Naive B cell (primary cell): Measurements from ENCODE around the gene TNRC6C. TPM values are rescaled to one million over a fixed set of nuclear protein-coding genes. Genes with fewer than 3 reads are reported as not detected.
"Not testable (repeated sequence)": the region's sequence is repeated elsewhere in the genome, so short reads cannot be mapped to it uniquely, and the experiment has no call there.

Source experiments
- ATAC-seq, 2 donors: fragments of 150-1000 bp; cut with Tn5 transposase; 2 replicates each; pipeline ENCODE4 v1.10.0; 2021; ENCODE audit warnings: low read depth in 2 of 2, mild to moderate bottlenecking in 2 of 2, moderate library complexity in 2 of 2
- DNase-seq: peaks from one replicate; pipeline ENCODE4 v3.0.0; 2022
- H3K27ac Mint-ChIP-seq, 6 donors: one replicate each; pipeline ENCODE4 v1.8.0; 2020 to 2022; ENCODE audit warnings: mild to moderate bottlenecking in 6 of 6, mixed read lengths in 6 of 6, moderate library complexity in 5 of 6, inconsistent platforms in 2 of 6
- H3K27me3 Mint-ChIP-seq, 3 donors: one replicate each; pipeline ENCODE4 v1.8.0; 2021 to 2022; ENCODE audit warnings: mixed read lengths in 3 of 3, mild to moderate bottlenecking in 1 of 3
- H3K36me3 Mint-ChIP-seq, 2 donors: one replicate each; pipeline ENCODE4 v1.8.0; 2020 to 2022; ENCODE audit warnings: mixed read lengths in 2 of 2, inconsistent platforms in 1 of 2, mild to moderate bottlenecking in 1 of 2
- H3K4me1 Mint-ChIP-seq, 3 donors: one replicate each; pipeline ENCODE4 v1.8.0; 2020 to 2022; ENCODE audit warnings: mixed read lengths in 3 of 3, inconsistent platforms in 1 of 3, mild to moderate bottlenecking in 1 of 3, moderate library complexity in 1 of 3
- H3K4me3 Mint-ChIP-seq, 8 donors: one replicate each; pipeline ENCODE4 v1.8.0; 2020 to 2022; ENCODE audit warnings: mild to moderate bottlenecking in 8 of 8, mixed read lengths in 8 of 8, moderate library complexity in 8 of 8, inconsistent platforms in 2 of 8
- H3K9me3 Mint-ChIP-seq, 7 donors: one replicate each; pipeline ENCODE4 v1.8.0; 2020 to 2022; ENCODE audit warnings: mixed read lengths in 7 of 7, mild to moderate bottlenecking in 5 of 7, inconsistent platforms in 2 of 7, moderate library complexity in 1 of 7
- polyA plus RNA-seq, 6 donors: library from polyadenylated mRNA; unstranded; fragments of 300-500 nt; fragmentation: Illumina TruSeq; gene quantifications; one replicate each; pipeline ENCODE4 v1.2.3, GENCODE V29; 2021; ENCODE audit warnings: low read depth in 6 of 6

The TNRC6C gene
- polyA plus RNA-seq, 6 donors from 2014 or later: 1.2 to 5.5 (median 2.0) TPM; not detected in 1

DNA sequence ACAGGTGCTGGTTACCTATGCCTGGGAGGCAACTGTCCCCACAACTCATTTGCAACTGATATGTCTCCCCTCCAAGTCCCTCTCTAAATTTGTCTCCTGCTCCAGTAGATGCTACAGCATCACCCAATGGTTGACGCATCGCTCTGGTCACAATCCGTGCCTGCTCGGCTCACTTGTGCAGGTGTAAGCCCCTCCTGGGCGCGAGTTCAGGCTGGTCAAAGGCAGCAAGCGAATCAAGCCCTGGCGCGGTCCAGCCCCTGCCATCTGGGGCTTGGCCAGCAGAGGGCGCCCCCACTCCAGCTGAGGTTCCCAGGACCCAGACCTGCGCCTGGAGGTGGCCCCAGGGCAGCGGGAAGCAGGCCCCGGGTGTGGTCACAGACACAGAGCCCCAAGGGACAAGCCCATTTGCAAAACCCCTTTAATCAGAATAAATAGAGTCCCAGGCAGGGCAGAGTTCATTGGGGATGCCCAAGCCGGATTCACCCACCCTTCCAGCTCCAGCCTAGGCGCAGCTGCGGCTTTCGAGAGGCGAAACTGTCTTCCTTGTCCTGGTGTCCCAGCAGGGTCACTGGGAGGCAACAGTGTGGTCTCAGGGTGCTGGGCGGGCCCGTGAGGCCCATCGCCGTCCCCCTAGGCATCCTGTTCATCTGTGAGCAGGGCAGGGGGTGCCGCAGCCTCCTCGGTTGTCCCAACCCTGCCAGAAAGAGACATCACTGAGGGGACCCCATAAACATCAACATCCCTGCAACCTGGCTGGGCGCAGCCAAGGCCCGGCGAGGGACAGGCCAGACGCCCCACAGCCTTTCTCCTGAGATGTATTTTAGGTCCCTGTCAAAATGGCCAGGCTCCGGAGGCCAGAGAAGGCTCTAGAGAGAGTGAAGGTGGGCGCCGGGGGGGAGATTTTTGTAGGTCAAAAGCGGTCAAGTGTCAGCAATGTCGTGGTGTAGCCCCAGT, 154.3 kb downstream of the TNRC6C start:
- H3K4me1 Mint-ChIP-seq: peaks cover 15 to 28% (median 23%) of the 10 kb centered on the region in 3 donors
- peak overlapping the region in 3 of 8 donors; percentile 4 to 78 (median 70) for H3K4me3 Mint-ChIP-seq
- H3K27me3 Mint-ChIP-seq: no peaks in the 10 kb centered on the region
- H3K27ac Mint-ChIP-seq: peak overlapping the region in 5 of 6 donors; percentile 80 to 97 (median 96)
- ATAC-seq (peak; percentile 72 to 78), DNase-seq (peak; percentile 73)
- peaks cover 6 to 20% of the 10 kb centered on the region in 2 donors for H3K36me3 Mint-ChIP-seq
- H3K9me3 Mint-ChIP-seq: no peaks in the 10 kb centered on the region

DNA sequence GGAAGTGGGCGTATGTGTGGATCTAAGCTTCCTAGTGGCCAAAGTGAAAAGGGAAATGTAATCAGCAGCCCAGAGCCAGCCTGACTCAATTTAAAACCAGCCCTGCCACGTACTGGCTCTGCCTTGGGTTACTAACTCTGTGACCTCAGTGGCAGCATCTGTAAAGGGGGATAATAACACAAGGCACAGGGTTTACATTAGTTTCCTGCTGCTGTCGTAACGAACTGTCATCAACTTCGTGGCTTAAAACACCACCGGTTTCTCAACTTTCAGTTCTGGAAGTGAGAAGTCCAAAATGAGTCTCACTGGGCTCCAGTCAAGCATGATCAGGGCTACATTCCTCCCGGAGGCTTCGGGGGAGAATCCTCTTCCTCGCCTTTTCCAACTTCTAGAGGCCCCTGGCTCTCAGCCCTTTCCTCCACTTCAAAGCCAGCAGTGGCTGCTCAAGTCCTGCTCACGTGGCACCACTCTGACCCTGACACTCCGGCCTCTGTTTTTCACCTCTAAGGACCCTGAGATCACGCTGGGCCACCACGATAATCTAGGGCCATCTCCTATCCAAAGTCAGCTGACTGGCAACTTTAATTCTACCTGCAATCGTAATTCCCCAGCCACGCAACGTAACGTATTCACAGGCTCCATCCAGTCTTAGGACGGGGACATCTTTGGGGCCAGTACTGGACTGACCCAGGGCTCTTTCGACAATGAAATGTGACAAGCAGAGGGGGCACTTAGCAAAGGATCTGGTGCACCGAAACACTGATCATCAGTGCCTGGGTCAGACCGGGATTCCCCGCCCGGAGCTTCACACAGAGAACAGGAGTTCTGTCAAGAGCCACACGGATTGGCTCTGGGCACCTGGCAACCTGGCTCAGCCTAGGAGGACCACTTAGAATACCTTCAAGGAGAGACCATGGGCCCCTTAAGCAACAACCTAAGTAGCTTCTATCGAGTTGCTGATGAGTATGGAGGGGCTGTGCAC, 155.6 kb downstream of the TNRC6C start:
- H3K27ac Mint-ChIP-seq: peak overlapping the region in 5 of 6 donors; percentile 60 to 93 (median 82)
- peak overlapping the region in 5 of 8 donors; percentile 5 to 84 (median 65) for H3K4me3 Mint-ChIP-seq
- ATAC-seq (no peak), DNase-seq (no peak)
- no peaks in the 10 kb centered on the region for H3K9me3 Mint-ChIP-seq
- H3K27me3 Mint-ChIP-seq: no peaks in the 10 kb centered on the region
- H3K4me1 Mint-ChIP-seq: peaks cover 15 to 27% (median 23%) of the 10 kb centered on the region in 3 donors
- peaks cover 6 to 20% of the 10 kb centered on the region in 2 donors for H3K36me3 Mint-ChIP-seq

DNA sequence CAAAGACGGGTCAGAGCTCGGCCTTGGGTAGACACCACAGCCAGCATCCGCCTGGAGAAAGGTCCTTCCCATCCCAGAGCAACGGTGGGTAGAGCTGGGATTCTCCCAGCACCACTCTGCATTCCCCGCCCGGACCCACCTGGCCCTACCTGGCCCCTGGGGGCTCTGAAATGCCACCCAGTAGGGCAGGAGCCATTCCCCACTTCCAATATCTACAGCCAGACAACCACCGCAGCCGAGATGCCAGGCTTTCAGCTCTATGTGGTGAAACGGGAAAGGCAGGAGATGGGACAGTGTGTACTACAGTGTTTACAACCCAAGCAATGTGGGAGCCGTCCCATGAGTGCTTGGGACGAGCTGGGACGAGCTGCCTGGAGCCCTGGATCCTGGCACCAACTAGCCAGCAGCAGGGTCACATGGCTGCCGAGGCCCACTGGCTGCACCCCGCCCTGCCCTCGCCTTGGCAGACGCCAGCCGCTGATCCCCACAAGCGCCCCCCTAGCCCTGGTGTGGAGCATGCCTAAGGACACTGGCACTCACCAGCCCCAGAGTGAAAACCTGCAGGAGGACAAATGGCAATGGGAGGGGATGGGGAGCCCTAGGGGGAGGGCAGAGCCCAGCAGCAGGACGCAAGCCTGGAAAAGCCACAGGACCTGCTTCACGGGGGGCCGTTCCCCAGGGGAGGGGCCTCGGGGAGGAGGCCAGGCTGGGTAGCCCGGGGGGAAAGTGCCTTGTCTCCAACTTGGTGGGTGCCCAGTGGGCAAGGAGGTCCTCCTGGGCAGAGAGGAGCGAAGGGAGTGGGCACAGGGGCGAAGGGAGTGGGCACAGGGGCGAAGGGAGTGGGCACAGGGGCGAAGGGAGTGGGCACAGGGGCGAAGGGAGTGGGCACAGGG, 156.6 kb downstream of the TNRC6C start:
- Mint-ChIP-seq H3K36me3 (peaks cover 6 to 20% of the 10 kb centered on the region in 2 donors), H3K4me1 (peaks cover 15 to 25% (median 23%) of the 10 kb centered on the region in 3 donors), H3K4me3 (no peak overlapping the region), H3K27me3 (no peaks in the 10 kb centered on the region), H3K9me3 (no peaks in the 10 kb centered on the region), H3K27ac (peak overlapping the region in 3 of 6 donors; percentile 16 to 73 (median 56))
- ATAC-seq (no peak), DNase-seq (no peak)

DNA sequence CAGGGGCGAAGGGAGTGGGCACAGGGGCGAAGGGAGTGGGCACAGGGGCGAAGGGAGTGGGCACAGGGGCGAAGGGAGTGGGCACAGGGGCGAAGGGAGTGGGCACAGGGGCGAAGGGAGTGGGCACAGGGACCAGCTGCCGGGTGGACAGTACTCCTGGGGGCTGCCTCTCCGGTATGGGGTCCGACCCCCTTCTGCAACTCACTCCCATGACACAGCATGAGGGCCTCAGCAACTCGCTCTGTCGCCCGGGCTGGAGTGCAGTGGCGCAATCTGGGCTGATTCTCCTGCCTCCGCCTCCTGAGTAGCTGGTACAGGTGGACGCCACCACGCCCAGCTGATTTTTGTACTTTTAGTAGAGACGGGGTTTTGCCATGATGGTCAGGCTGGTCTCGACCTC, 157.3 kb downstream of the TNRC6C start:
- H3K9me3 Mint-ChIP-seq, H3K4me3 Mint-ChIP-seq, ATAC-seq, H3K27me3 Mint-ChIP-seq, DNase-seq: not testable (repeated sequence)
- peaks cover 12 to 30% (median 28%) of the 10 kb centered on the region in 3 donors for H3K4me1 Mint-ChIP-seq
- H3K27ac Mint-ChIP-seq: peak overlapping the region in 1 of 6 donors; percentile 19
- peaks cover 6 to 20% of the 10 kb centered on the region in 2 donors for H3K36me3 Mint-ChIP-seq

DNA sequence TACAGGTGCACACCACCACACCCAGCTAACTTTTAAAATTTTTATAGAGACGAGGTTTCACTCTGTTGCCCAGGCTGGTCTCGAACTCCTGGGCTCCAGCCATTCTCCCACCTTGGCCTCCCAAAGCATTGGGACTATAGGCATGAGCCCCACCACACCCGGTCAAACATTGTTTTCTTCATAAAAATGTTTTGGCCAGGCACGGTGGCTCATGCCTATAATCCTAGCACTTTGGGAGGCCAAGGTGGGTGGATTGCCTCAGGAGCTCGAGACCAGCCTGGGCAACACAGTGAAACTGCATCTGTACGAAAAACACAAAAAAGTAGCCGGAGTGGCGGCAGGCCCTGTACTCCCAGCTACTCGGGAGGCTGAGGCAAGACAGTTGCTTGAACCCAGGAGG, 157.9 kb downstream of the TNRC6C start:
- no peak overlapping the region for H3K4me3 Mint-ChIP-seq
- peaks cover 6 to 20% of the 10 kb centered on the region in 2 donors for H3K36me3 Mint-ChIP-seq
- H3K27me3 Mint-ChIP-seq: no peaks in the 10 kb centered on the region
- ATAC-seq (no peak), DNase-seq (no peak)
- peak overlapping the region in 1 of 6 donors; percentile 19 for H3K27ac Mint-ChIP-seq
- H3K9me3 Mint-ChIP-seq: no peaks in the 10 kb centered on the region
- peaks cover 17 to 36% (median 32%) of the 10 kb centered on the region in 3 donors for H3K4me1 Mint-ChIP-seq

DNA sequence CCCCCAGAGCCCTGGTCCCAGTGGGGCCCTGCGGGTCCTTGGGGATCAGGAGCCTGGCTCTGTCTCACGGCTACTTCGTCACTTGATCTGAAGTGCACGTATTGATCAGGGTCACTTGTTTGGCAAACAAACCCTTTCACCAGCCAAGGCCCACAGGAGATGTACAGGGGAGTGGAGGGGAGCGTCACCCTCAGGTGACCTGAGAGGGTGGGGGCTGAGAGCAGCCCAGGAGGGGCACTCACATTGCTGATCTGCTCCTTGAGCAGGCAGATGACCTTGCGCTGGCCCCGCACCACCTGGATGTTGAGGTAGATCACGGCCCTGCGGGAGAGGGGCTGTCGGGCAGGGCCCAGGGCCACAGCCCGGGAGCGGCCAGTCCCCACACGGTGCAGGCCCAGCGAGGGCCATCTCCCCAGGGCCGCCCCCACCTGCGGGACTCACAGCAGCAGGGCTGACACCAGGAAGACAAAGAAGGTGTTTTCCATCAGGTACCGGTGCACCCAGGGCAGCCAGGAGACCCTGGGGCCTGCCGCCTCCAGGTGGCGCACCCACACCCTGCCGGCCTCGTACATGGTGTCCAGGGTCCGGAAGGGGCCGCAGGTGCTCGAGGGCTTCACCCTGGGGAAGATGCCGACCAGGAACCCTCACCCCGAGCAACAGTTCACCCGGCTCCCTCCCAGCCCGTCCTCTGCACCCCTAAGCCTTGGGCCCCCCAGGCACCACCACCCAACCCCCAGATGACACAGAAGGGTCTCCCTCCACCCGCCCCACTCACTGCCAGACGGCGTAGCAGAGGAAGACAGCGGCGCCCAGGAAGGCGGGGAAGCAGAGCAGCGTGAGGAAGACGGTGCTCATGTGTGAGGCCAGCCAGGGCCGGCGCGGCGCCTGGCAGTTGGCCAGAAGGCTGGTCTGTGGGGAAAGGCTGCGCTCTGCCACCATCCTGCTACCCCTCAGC, 158.8 kb downstream of the TNRC6C start:
- Mint-ChIP-seq H3K27me3 (no peaks in the 10 kb centered on the region), H3K4me3 (no peak overlapping the region), H3K4me1 (peaks cover 24 to 44% (median 41%) of the 10 kb centered on the region in 3 donors), H3K9me3 (no peaks in the 10 kb centered on the region), H3K27ac (peak overlapping the region in 4 of 6 donors; percentile 49 to 74 (median 69)), H3K36me3 (peaks cover 6 to 18% of the 10 kb centered on the region in 2 donors)
- DNase-seq (no peak), ATAC-seq (peak; percentile 20 to 34)

DNA sequence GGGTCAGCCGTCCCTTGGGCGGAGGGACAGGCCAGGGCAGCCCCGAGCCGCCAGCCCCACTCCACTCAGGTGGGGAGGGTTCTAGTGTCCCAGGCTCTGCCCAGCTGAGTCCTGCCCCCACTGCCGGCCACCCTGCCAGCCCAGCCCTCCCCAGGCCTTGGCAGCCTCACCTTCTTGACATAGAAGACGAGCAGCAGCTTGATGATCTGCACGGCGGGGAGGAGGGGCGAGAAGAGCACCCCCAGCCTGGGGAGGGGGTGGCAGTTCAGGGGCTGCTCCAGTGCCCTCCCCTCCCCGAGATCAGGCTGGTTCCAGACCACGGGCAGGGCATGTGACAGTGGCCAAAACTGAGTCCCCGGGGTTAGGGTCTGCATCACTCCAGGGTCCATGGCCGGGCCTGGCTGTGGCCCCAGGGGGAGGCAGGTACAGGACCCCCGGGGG, 160.3 kb downstream of the TNRC6C start:
- H3K27ac Mint-ChIP-seq: no peak overlapping the region
- H3K9me3 Mint-ChIP-seq: no peaks in the 10 kb centered on the region
- no peaks in the 10 kb centered on the region for H3K27me3 Mint-ChIP-seq
- no peak overlapping the region for H3K4me3 Mint-ChIP-seq
- DNase-seq: no peak
- peaks cover 33 to 44% (median 41%) of the 10 kb centered on the region in 3 donors for H3K4me1 Mint-ChIP-seq
- H3K36me3 Mint-ChIP-seq: peaks cover 0 to 20% of the 10 kb centered on the region in 2 donors
- ATAC-seq: no peak

DNA sequence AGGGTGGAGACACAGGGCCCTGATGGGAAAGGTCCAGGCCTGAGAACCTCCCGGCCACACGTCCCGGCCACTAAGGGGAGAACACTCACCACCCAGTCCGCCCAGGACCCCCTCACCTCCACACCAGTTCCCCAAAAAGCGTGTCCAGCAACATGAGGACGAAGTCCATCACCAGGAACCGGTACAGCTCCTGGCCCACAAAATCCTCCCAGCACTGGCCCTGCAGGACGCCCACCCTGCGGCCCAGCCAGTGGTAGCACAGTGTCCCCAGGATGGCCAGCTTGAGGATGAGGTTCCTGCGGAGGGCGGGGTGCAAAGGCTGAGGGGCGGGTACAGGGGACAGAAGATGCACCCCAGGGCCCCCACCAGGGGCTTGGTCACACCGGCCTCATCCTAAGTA, 162.0 kb downstream of the TNRC6C start:
- Mint-ChIP-seq H3K4me3 (peak overlapping the region in 5 of 8 donors; percentile 40 to 98 (median 72)), H3K36me3 (peaks cover 0 to 15% of the 10 kb centered on the region in 2 donors), H3K9me3 (no peaks in the 10 kb centered on the region), H3K27ac (peak overlapping the region in 4 of 6 donors; percentile 59 to 97 (median 80)), H3K4me1 (peaks cover 37 to 50% (median 39%) of the 10 kb centered on the region in 3 donors), H3K27me3 (no peaks in the 10 kb centered on the region)
- ATAC-seq: no peak
- no peak for DNase-seq

DNA sequence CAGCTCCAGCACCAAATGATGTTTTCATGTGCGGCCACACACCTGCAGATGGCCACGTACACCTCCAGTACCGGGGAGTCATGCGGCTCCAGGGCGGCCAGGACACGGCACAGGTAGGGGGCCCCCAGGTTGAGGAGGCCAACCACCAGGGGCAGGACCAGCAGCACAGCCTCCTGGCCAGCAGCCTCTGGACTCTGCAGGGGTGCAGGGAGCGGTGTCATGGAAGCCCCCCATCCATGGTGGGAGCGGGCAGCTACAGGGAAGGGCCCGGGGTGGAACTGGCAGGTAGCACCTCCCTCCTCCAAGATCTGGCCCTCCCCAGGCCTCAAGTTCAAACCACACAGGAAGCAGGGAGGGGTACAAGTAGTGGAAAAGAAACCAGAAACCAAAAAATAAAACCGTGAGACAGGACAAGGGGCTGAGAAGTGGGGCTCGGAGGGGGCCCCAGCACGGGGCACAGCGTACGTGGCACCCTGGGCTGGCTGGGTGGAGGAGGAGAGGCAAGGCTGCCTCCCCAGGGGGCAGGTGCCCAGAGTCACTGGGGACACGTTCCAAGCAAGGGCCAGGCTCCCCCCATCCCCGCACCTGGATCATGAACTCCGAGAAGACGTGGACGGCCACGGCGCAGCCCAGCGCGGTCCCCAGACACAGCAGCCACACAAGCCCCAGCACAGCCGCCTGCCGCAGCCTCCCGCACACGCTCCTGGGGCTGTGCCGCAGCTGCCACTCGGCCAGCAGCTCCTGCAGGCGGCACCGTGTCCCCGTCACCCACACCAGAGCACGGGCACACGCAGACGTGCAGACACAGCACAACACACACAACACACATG, 162.7 kb downstream of the TNRC6C start:
- DNase-seq (no peak), ATAC-seq (peak in 1 of 2 donors; percentile 6)
- H3K4me3 Mint-ChIP-seq: peak overlapping the region; percentile 72 to 98 (median 82)
- no peaks in the 10 kb centered on the region for H3K27me3 Mint-ChIP-seq
- peak overlapping the region in 5 of 6 donors; percentile 54 to 97 (median 73) for H3K27ac Mint-ChIP-seq
- H3K4me1 Mint-ChIP-seq: peaks cover 37 to 56% (median 39%) of the 10 kb centered on the region in 3 donors
- H3K9me3 Mint-ChIP-seq: no peaks in the 10 kb centered on the region
- peaks cover 0 to 15% of the 10 kb centered on the region in 2 donors for H3K36me3 Mint-ChIP-seq

DNA sequence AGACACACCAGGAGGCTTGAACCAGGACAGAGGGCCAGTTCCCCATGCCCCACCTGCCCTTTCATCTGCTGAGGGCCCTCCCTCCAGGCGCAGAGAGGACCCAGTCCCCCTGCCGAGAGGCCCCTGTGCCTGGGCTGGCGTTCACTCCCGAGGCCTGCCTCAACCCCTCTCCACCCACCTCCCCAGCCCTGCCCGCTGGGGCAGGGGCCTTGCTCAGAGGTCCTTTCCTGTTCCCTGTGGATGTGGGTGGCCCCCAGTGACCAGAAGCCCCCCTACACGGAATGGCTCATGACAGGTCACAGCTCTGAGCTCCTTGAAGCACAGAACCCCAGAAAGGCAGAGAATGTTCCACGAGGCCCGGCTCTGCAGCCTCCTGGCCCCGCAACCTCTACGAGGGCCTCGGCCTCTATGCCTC, 163.3 kb downstream of the TNRC6C start:
- Mint-ChIP-seq H3K4me3 (peak overlapping the region; percentile 72 to 98 (median 82)), H3K36me3 (peaks cover 0 to 15% of the 10 kb centered on the region in 2 donors), H3K4me1 (peaks cover 43 to 62% (median 44%) of the 10 kb centered on the region in 3 donors), H3K27ac (peak overlapping the region; percentile 33 to 97 (median 56)), H3K9me3 (no peaks in the 10 kb centered on the region), H3K27me3 (no peaks in the 10 kb centered on the region)
- ATAC-seq: no peak
- no peak for DNase-seq
